ENCODE measurements around the gene KLHDC8B.
A peak's percentile ranks its signal among the peaks of the same experiment; 100 is the strongest.
"Not testable (repeated sequence)": the region's sequence is repeated elsewhere in the genome, so short reads cannot be mapped to it uniquely, and the experiment has no call there.

Gene KLHDC8B

GRCh38 chr3:49183873-49184272 lies 12.5 kb downstream of the KLHDC8B start:
- DNase-seq (ENCODE audit: low spot score), result no peak

GRCh38 chr3:49191741-49192140 lies 20.3 kb downstream of the KLHDC8B start:
- no peak for DNase-seq (ENCODE audit: low spot score)

GRCh38 chr3:49198161-49198560 lies 26.8 kb downstream of the KLHDC8B start:
- no peak for DNase-seq (ENCODE audit: low spot score)

GRCh38 chr3:49198611-49199230 lies 27.3 kb downstream of the KLHDC8B start:
- DNase-seq (ENCODE audit: low spot score), result no peak

GRCh38 chr3:49199239-49199899 lies 28.0 kb downstream of the KLHDC8B start:
- no peak for DNase-seq (ENCODE audit: low spot score)

- DNase-seq (ENCODE audit: low spot score), result no peak
Observed at GRCh38 chr3:49199900-49200281, 28.5 kb downstream of the KLHDC8B start.

GRCh38 chr3:49213541-49213943 lies 42.1 kb downstream of the KLHDC8B start:
- no peak for DNase-seq (ENCODE audit: low spot score)

- no peak for DNase-seq (ENCODE audit: low spot score)
Observed at GRCh38 chr3:49213998-49214397, 42.6 kb downstream of the KLHDC8B start.

- DNase-seq (ENCODE audit: low spot score), result not testable (repeated sequence)
Observed at GRCh38 chr3:49216687-49217086, 45.3 kb downstream of the KLHDC8B start.

- not testable (repeated sequence) for DNase-seq (ENCODE audit: low spot score)
Observed at GRCh38 chr3:49217108-49217507, 45.7 kb downstream of the KLHDC8B start.

GRCh38 chr3:49217688-49218470 lies 46.5 kb downstream of the KLHDC8B start:
- DNase-seq (ENCODE audit: low spot score), result no peak

- DNase-seq (ENCODE audit: low spot score), result peak; percentile 83
Observed at GRCh38 chr3:49218471-49218989, 47.1 kb downstream of the KLHDC8B start.

GRCh38 chr3:49219132-49219531 lies 47.7 kb downstream of the KLHDC8B start:
- DNase-seq (ENCODE audit: low spot score), result no peak

GRCh38 chr3:49220985-49221563 lies 49.7 kb downstream of the KLHDC8B start:
- not testable (repeated sequence) for DNase-seq (ENCODE audit: low spot score)

- no peak for DNase-seq (ENCODE audit: low spot score)
Observed at GRCh38 chr3:49222002-49222401, 50.6 kb downstream of the KLHDC8B start.

Measured in RKO (cell line).